HG03460 (cell line): Measurements from ENCODE around the gene KHK.
A peak's percentile ranks its signal among the peaks of the same experiment; 100 is the strongest.

ENCODE experiments used
- ATAC-seq: cut with Tn5 transposase; IDR thresholded peaks from one replicate; pipeline ENCODE4 v1.9.1; 2021; ENCODE audit not compliant: unreplicated experiment

KHK gene

GRCh38 chr2:27126252-27126710, 39.7 kb downstream of the KHK start:
- no peak for ATAC-seq

- no peak for ATAC-seq
Measured at GRCh38 chr2:27127883-27128667, 41.5 kb downstream of the KHK start.

- no peak for ATAC-seq
Measured at GRCh38 chr2:27128668-27129571, 42.3 kb downstream of the KHK start.

- ATAC-seq: no peak
Measured at GRCh38 chr2:27130396-27130795, 43.8 kb downstream of the KHK start.

GRCh38 chr2:27131429-27131828, 44.9 kb downstream of the KHK start:
- ATAC-seq: no peak

DNA sequence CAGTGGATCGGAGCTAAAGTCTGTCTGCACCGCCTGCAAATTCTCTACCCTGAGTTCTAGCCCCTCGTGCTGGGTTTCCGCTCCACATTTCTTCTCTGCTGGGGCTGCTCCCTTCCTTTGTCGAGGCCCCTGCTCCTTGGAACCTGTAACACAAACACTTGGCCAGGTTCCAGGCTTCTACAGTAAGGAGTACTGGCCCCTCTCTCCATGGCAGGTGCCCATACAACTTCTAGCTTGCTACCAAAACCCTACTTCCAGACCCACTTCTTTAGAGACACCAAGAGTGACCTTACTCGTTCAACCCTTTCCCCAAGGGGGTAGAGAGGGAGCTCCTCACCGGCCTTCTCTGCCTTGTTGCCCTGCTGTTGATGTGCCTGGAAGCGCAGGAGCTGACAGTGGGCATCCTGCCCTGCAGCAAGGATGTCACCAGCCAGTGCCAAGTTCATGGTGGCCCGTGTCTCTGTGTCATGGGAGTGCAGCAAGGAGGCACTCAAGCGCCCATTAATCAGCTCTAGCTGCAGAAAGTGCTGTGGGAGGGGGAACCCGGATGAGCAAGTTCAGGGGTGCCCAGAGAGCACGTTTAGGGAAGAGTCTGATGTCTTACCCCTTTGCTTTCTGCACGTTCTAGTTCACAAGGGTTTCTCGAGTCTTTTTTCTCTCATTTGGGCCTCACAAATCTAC, 46.8 kb downstream of the KHK start:
- ATAC-seq: no peak

GRCh38 chr2:27133905-27134780, 47.6 kb downstream of the KHK start, which contains the start of gene PREB:
Gene PREB, minus strand, starts transcription at chr2:27134636. Its CDS starts 215 bp downstream, at chr2:27134421.
- peak; percentile 82 for ATAC-seq

GRCh38 chr2:27134781-27135477, 48.4 kb downstream of the KHK start:
- no peak for ATAC-seq

DNA sequence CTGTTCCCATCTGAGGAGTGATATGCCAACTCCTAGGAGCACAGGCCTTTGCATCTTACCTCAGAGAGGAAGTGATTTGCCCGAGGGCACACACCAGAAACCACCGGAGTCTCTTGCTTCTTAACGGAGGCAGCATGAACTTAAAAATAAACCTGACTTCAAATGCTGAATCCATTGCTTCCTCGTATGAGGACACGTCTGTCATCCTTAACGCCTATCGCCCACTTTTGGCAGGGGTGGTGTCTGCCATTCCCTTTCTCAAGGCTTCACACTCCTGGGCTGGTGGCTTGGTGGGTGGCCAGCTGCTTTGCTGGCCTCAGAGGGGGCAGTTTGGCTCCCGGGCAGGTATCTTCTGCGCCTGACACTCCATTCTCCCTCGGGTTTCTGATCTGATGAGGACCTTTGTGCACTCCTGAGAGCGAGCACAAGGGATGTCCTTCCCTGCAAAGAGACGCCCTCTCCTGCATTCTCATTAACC, 48.9 kb downstream of the KHK start:
- ATAC-seq: no peak

- no peak for ATAC-seq
Measured at GRCh38 chr2:27136751-27137150, 50.2 kb downstream of the KHK start.

DNA sequence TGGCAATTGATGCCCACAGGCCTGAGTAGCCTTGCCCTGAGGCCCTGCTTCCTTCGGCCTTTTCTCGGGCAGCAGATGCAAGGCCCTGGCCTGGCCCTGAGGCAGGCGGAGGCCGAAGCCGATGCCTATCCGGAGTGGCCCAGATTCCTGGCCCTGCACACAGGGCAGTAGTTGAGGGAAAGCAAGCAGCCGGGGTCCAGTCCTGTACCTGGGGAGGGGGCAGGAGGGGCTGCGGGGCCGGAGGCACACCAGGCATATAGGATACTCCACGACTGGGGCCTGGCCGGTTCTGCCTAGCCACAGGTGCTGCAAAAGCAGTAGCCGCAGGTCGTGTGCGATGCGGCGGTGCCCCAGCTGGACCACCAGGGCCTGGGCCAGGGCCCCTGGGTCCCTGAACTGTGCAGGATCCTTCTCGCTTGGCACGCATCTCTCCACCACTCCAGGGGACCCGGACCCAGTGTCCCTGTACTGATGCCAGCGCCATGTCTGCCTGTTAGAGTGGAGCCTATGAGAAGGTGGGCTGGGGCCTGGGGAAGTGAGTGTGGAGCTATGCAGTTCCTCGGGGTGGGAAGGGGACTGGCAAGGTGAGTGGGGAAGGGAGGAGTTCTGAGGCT, 50.9 kb downstream of the KHK start:
- ATAC-seq: no peak

- ATAC-seq: no peak
Measured at GRCh38 chr2:27138111-27138510, 51.5 kb downstream of the KHK start.

DNA sequence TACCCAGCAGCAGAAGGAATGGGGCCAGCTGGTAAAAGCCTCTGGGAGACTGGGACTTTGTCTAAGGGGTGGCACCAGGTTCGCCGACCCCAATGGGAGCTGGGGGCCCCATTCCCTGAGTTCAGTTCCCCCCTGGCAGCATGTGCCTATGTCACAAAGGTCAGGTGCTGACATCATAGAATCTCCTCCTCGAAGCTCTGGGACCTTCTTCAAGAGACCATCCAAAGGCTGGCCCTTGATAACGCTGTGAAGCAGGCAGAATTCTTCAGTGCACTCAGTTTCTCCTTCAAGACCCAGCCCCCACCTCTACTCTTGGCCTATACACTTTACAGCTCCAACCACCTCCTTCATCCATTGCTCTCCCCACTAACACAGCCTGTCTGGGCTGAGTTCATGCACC, 52.7 kb downstream of the KHK start, which contains the start of gene PRR30:
Gene PRR30 (minus strand): TSS at position 101 of the 400 bp plus-strand sequence. CDS start 1,081 bp downstream, outside the sequence.
- no peak for ATAC-seq

DNA sequence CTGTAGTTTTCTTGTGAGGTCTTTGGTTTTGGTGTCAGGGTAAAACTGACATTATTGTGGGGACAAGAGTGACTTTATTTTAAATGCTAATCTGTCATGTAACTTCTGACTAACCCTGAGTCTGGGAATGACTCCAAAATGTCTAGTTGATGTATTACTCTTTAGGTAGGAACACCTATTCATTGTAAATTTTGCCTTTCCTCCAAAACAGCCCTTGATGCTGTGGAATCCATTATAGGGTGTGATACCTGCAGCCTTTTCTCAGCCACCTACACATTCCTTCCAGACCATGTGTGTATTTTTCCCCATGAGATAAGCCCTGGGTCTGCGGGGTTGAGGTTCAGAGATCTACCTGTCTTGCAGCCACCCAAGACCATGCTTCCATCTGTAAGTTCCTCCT, 56.7 kb downstream of the KHK start:
- ATAC-seq: no peak

- ATAC-seq: no peak
Measured at GRCh38 chr2:27145682-27146081, 59.1 kb downstream of the KHK start.

GRCh38 chr2:27147935-27148334, 61.4 kb downstream of the KHK start:
- no peak for ATAC-seq

- no peak for ATAC-seq
Measured at GRCh38 chr2:27148801-27149439, 62.3 kb downstream of the KHK start, which contains the start of gene TCF23. Gene TCF23, plus strand, starts transcription at chr2:27149004. Its CDS starts 130 bp downstream, at chr2:27149134.
